K562 (cell line): ENCODE measurements around the gene RGS3. TPM values are rescaled to one million over a fixed set of nuclear protein-coding genes. Genes with fewer than 3 reads are reported as not detected.

Experiments used
- ATAC-seq: fragments of 200-7000 bp; cut with Tn5 transposase; 3 replicates; pipeline ENCODE4 v1.9.1; 2020; ENCODE audit warnings: moderate library complexity
- BruUV-seq: library from RNA; stranded (reverse); fragments of 400-500 nt; replicated peaks from 2 replicates; lab custom pipeline; 2021; lab: Mats Ljungman, UMichigan
- CTCF ChIA-PET: fragments of 300-600 bp; formaldehyde crosslinking; extraction: SDS; loops from one replicate; lab custom pipeline; 2021; ENCODE audit warnings: low intra/inter-chr PET ratio; lab: Yijun Ruan, JAX
- POLR2A ChIA-PET: fragments of 300-600, 350-650 bp; sonication (Branson Sonifier 250); formaldehyde crosslinking; extraction: SDS; loops from one replicate; lab custom pipeline; 2021; ENCODE audit warnings: antibody characterized with exemption, inconsistent platforms; lab: Yijun Ruan, JAX
- DNase-seq, 4 experiments: peaks; one replicate each; pipeline versions ENCODE4 v3.0.0 to v3.0.0-alpha.2; 2011 to 2018; ENCODE audit warnings: low spot score in 3 of 4, mixed read lengths in 3 of 4; ENCODE audit errors: extremely low read depth in 1 of 4
- FAIRE-seq: peaks from 2 replicates; lab custom pipeline; 2011; peaks lifted over from hg19 to GRCh38; lab: Jason Lieb, UNC
- H2AFZ ChIP-seq: 2 replicates; pipeline ENCODE4 v1.6.0; 2011; ENCODE audit warnings: low read depth, low read length, control low read depth, inconsistent platforms
- H3K27ac ChIP-seq: fragments of 200-600 bp; 3 replicates; pipeline ENCODE4 v1.8.0; 2011; ENCODE audit warnings: low read depth, mild to moderate bottlenecking, control low read depth, inconsistent platforms, low read length, moderate library complexity, mixed read lengths; ENCODE audit errors: extremely low read depth
- H3K27me3 ChIP-seq, 2 experiments: fragments of 300-600 bp in 1 of 2; 2 replicates in 1 of 2; 3 replicates in 1 of 2; pipeline versions ENCODE4 v1.6.0 to v1.8.0; 2011; ENCODE audit warnings: inconsistent platforms in 2 of 2, low read length in 2 of 2, mild to moderate bottlenecking in 1 of 2, mixed read lengths in 1 of 2, moderate library complexity in 1 of 2; ENCODE audit not compliant: control insufficient read depth in 2 of 2, insufficient read depth in 2 of 2
- H3K36me3 ChIP-seq: fragments of 300-600 bp; 3 replicates; pipeline ENCODE4 v1.8.0; 2011; ENCODE audit warnings: mild to moderate bottlenecking, low read length, inconsistent platforms; ENCODE audit not compliant: control insufficient read depth, insufficient read depth
- H3K4me1 ChIP-seq, 2 experiments: fragments of 200-600 bp in 1 of 2; replicated peaks in 1 of 2; 2 replicates in 1 of 2; 3 replicates in 1 of 2; pipeline versions ENCODE4 v1.5.1 to v1.8.0; 2011; ENCODE audit warnings: inconsistent platforms in 2 of 2, low read length in 2 of 2, mild to moderate bottlenecking in 1 of 2, mixed read lengths in 1 of 2, moderate library complexity in 1 of 2; ENCODE audit not compliant: control insufficient read depth in 2 of 2, insufficient read depth in 2 of 2
- H3K4me2 ChIP-seq: 2 replicates; pipeline ENCODE4 v1.6.1; 2011; ENCODE audit warnings: low read length, control low read depth, inconsistent platforms, mixed read lengths; ENCODE audit not compliant: insufficient read depth
- H3K4me3 ChIP-seq: fragments of 200-600 bp; sonication (generic), shearing (Covaris generic); 2 replicates; pipeline ENCODE4 v1.5.1; 2016; ENCODE audit warnings: control low read depth, inconsistent platforms
- H3K79me2 ChIP-seq: fragments of 200-600 bp; 3 replicates; pipeline ENCODE4 v1.8.0; 2011; ENCODE audit warnings: low read length, inconsistent platforms; ENCODE audit not compliant: control insufficient read depth, insufficient read depth
- H3K9ac ChIP-seq, 2 experiments: 2 replicates each; pipeline versions ENCODE4 v1.6.0 to v1.6.1; 2011; ENCODE audit warnings: low read depth in 2 of 2, low read length in 2 of 2, control low read depth in 1 of 2, inconsistent platforms in 1 of 2, mild to moderate bottlenecking in 1 of 2, mixed read lengths in 1 of 2; ENCODE audit not compliant: insufficient read depth in 1 of 2
- H3K9me1 ChIP-seq: one replicate; pipeline ENCODE4 v1.6.0; 2011; ENCODE audit warnings: inconsistent platforms, mild to moderate bottlenecking, low read length, moderate library complexity; ENCODE audit not compliant: control insufficient read depth, insufficient read depth
- H3K9me3 ChIP-seq: replicated peaks from 2 replicates; pipeline ENCODE4 v1.5.1; 2011; ENCODE audit warnings: low read depth, low read length, inconsistent platforms; ENCODE audit not compliant: control insufficient read depth, insufficient read depth
- H4K20me1 ChIP-seq: replicated peaks from 2 replicates; pipeline ENCODE4 v1.6.1; 2011; ENCODE audit warnings: low read length, inconsistent platforms, mixed read lengths; ENCODE audit not compliant: control insufficient read depth, insufficient read depth
- BMI1 ChIP-seq: fragments of 150-350 bp; IDR thresholded peaks from 2 replicates; pipeline ENCODE4 v1.6.1; 2014; ENCODE audit warnings: low read length
- CBFB ChIP-seq: sonication (generic); formaldehyde crosslinking; IDR thresholded peaks from 2 replicates; pipeline ENCODE4 v1.4.0; 2020; ENCODE audit warnings: mild to moderate bottlenecking, missing genetic modification reagents
- CEBPZ ChIP-seq: fragments of 150-350 bp; IDR thresholded peaks from 2 replicates; pipeline ENCODE4 v1.6.1; 2014; ENCODE audit warnings: low read depth, mild to moderate bottlenecking, low read length, borderline replicate concordance
- CHD2 ChIP-seq: IDR thresholded peaks from 2 replicates; pipeline ENCODE4 v1.6.1; 2011; ENCODE audit warnings: low read depth, low read length
- FIP1L1 ChIP-seq: fragments of 200-400 bp; formaldehyde crosslinking; IDR thresholded peaks from 2 replicates; pipeline ENCODE4 v1.6.1; 2018; ENCODE audit warnings: mild to moderate bottlenecking, low read depth, low read length; ENCODE audit not compliant: poor library complexity, severe bottlenecking
- HDAC6 ChIP-seq: IDR thresholded peaks from 2 replicates; pipeline ENCODE4 v1.6.1; 2012; ENCODE audit warnings: low read depth, mild to moderate bottlenecking, control low read depth, inconsistent platforms, low read length, moderate library complexity
- HES1 ChIP-seq: fragments of 450-650 bp; IDR thresholded peaks from 2 replicates; pipeline ENCODE4 v1.6.1; 2016; ENCODE audit warnings: low read depth, mild to moderate bottlenecking, moderate library complexity
- NCOA1 ChIP-seq: fragments of 450-650 bp; IDR thresholded peaks from 2 replicates; pipeline ENCODE4 v1.6.1; 2016; ENCODE audit warnings: low read depth
- NFIC ChIP-seq: fragments of 450-650 bp; IDR thresholded peaks from 2 replicates; pipeline ENCODE4 v1.6.1; 2017; ENCODE audit warnings: mild to moderate bottlenecking, inconsistent platforms
- SMAD3 ChIP-seq: fragments of 450-650 bp; formaldehyde crosslinking; conservative IDR thresholded peaks from 2 replicates; pipeline ENCODE4 v1.4.0; 2020; ENCODE audit warnings: mild to moderate bottlenecking
- YY1 ChIP-seq, 3 experiments: IDR thresholded peaks; 2 replicates each; pipeline ENCODE4 v1.6.1; 2011; ENCODE audit warnings: low read length in 2 of 3, mild to moderate bottlenecking in 2 of 3, moderate library complexity in 2 of 3, borderline replicate concordance in 1 of 3, control low read depth in 1 of 3, low read depth in 1 of 3; ENCODE audit not compliant: insufficient read depth in 3 of 3, insufficient replicate concordance in 2 of 3, control insufficient read depth in 1 of 3, insufficient read length in 1 of 3; ENCODE audit errors: extremely low read depth in 1 of 3
- ZNF79 ChIP-seq: fragments of 250-450 bp; sonication (Bioruptor Pico); IDR thresholded peaks from 2 replicates; pipeline ENCODE4 v1.4.0; 2020; ENCODE audit warnings: low read depth, mild to moderate bottlenecking, moderate library complexity
- WGBS: fragments of 100-300 bp; shearing (Covaris generic); methylation state at CpG from one replicate; pipeline ENCODE4 v1.1.6; 2016; ENCODE audit warnings: low coverage, mixed read lengths; ENCODE audit not compliant: insufficient coverage; ENCODE audit errors: missing lambda C conversion rate; 5-methylcytosine and 5-hydroxymethylcytosine counted together
- in situ Hi-C: fragments of 300-500 bp; cut with MboI; formaldehyde crosslinking; loops from 4 replicates; pipeline ENCODE4 v1.15.0; 2018; ENCODE audit warnings: inconsistent platforms, mixed read lengths
- intact Hi-C: fragments of 100-400 bp; cut with micrococcal nuclease; formaldehyde crosslinking; loops from 2 replicates; pipeline ENCODE4 v1.14.2; 2022
- polyA plus RNA-seq, 8 experiments: library from polyadenylated mRNA; depleted of rRNA in 4 of 8; stranded (reverse) in 5 of 8; unstranded in 3 of 8; fragments of >200 nt; fragmentation: Nextera tagmentation in 2 of 8; fragmentation: Illumina TruSeq in 1 of 8; extraction: Ambion mirVana in 2 of 8; extraction: Trizol in 1 of 8; gene quantifications; 2 replicates each; pipeline versions ENCODE4 v1.2.1 to v1.2.3, GENCODE V29; 2011 to 2014; ENCODE audit warnings: inconsistent platforms in 1 of 8, missing spikeins in 1 of 8
- total RNA-seq, 7 experiments: library from RNA; depleted of rRNA in 6 of 7; stranded (reverse); fragments of >200 nt in 6 of 7; fragmentation: Illumina TruSeq in 2 of 7; extraction: Trizol in 2 of 7; gene quantifications; 2 replicates each; pipeline versions ENCODE4 v1.2.1 to v1.2.3, GENCODE V29; 2011 to 2021; ENCODE audit warnings: low replicate concordance in 1 of 7

Gene RGS3
- total and polyA plus RNA-seq, 9 of the 15 experiments (the other 6 are each of a cell fraction or from before 2014, with no cell fraction given) = 0.08 to 2.9 (median 0.95) TPM

- BruUV-seq = no TSS peak
- no peaks in the 10 kb centered on the region for H3K79me2 ChIP-seq
- ChIA-PET POLR2A (no interaction called here), CTCF (no interaction called here)
- H3K9me3 ChIP-seq = no peaks in the 10 kb centered on the region
- WGBS = 1% methylated on average over 7 of the region's 7 CpGs
- no peaks in the 10 kb centered on the region for H3K9me1 ChIP-seq
- FAIRE-seq (no peak), ATAC-seq (no peak)
- H3K27me3 ChIP-seq = peaks cover 8 to 49% of the 10 kb centered on the region in 2 experiments; a peak in 3 of 5 replicates
- H2AFZ ChIP-seq = no peak overlapping the region
- no peak overlapping the region for H3K4me3 ChIP-seq
- no peak overlapping the region for H3K9ac ChIP-seq
- TF ChIP-seq YY1 (IDR thresholded peaks at IDR 0.05; ENCODE audit: borderline replicate concordance in 1 of 3, control insufficient read depth in 1 of 3, extremely low read depth in 1 of 3, insufficient read depth in 3 of 3, insufficient read length in 1 of 3, insufficient replicate concordance in 2 of 3, low read depth in 1 of 3, low read length in 2 of 3) (no peak), ZNF79 (CRISPR knock-in tag) (no peak), NCOA1 (no peak), CHD2 (no peak), CEBPZ (no peak), FIP1L1 (no peak), NFIC (no peak), HDAC6 (no peak), HES1 (no peak), CBFB (CRISPR knock-in tag) (no peak), BMI1 (no peak), SMAD3 (no peak)
- TF ChIP-seq, all 486 proteins: peak for 0
- Histone ChIP-seq H4K20me1 (no peaks in the 10 kb centered on the region), H3K4me1 (no peaks in the 10 kb centered on the region; a peak in 1 of 5 replicates), H3K36me3 (no peaks in the 10 kb centered on the region), H3K27ac (no peak overlapping the region), H3K4me2 (no peak overlapping the region)
- no peak for DNase-seq
- in situ Hi-C loops = no loop called here
- intact Hi-C loops = no loop called here
Observed at GRCh38 chr9:113638490-113638889, 175.0 kb downstream of the RGS3 start.
